Hepatocyte (in vitro differentiated cells): ENCODE measurements around the gene KIF1B. TPM values are rescaled to one million over a fixed set of nuclear protein-coding genes. Genes with fewer than 3 reads are reported as not detected.

Source experiments
- DNase-seq: peaks from one replicate; pipeline ENCODE4 v3.0.0-alpha.2; 2016; ENCODE audit warnings: low spot score
- H2AFZ ChIP-seq: fragments of 200-600 bp; sonication (generic); 2 replicates; pipeline ENCODE4 v1.6.0; 2016; ENCODE audit warnings: antibody characterized with exemption, mild to moderate bottlenecking
- H3K27ac ChIP-seq: fragments of 200-600 bp; sonication (generic); 2 replicates; pipeline ENCODE4 v1.5.1; 2016; ENCODE audit warnings: mild to moderate bottlenecking
- H3K27me3 ChIP-seq: fragments of 200-600 bp; sonication (generic); 2 replicates; pipeline ENCODE4 v1.6.1; 2016
- H3K36me3 ChIP-seq: fragments of 200-600 bp; sonication (generic); replicated peaks from 2 replicates; pipeline ENCODE4 v1.5.1; 2016; ENCODE audit warnings: low read depth; ENCODE audit not compliant: insufficient read depth
- H3K4me1 ChIP-seq: fragments of 200-600 bp; sonication (generic); 2 replicates; pipeline ENCODE4 v1.5.1; 2016; ENCODE audit warnings: mild to moderate bottlenecking, moderate library complexity; ENCODE audit not compliant: insufficient read depth
- H3K4me2 ChIP-seq: fragments of 200-600 bp; sonication (generic); 2 replicates; pipeline ENCODE4 v1.6.0; 2016
- H3K4me3 ChIP-seq: fragments of 200-600 bp; sonication (generic); 2 replicates; pipeline ENCODE4 v1.5.1; 2016; ENCODE audit warnings: mild to moderate bottlenecking
- H3K79me2 ChIP-seq: fragments of 200-600 bp; sonication (generic); 2 replicates; pipeline ENCODE4 v1.6.0; 2017; ENCODE audit warnings: mild to moderate bottlenecking
- H3K9me2 ChIP-seq: fragments of 200-600 bp; sonication (generic); replicated peaks from 2 replicates; pipeline ENCODE4 v1.6.0; 2017; ENCODE audit warnings: mild to moderate bottlenecking; ENCODE audit not compliant: insufficient read depth
- H3K9me3 ChIP-seq: fragments of 200-600 bp; sonication (generic); 2 replicates; pipeline ENCODE4 v1.5.1; 2016; ENCODE audit warnings: low read depth, mild to moderate bottlenecking
- H4K20me1 ChIP-seq: fragments of 200-600 bp; sonication (generic); 2 replicates; pipeline ENCODE4 v1.6.0; 2016; ENCODE audit warnings: mild to moderate bottlenecking; ENCODE audit not compliant: insufficient read depth, poor library complexity, severe bottlenecking
- CTCF ChIP-seq: fragments of 200-600 bp; sonication (generic); IDR thresholded peaks from 2 replicates; pipeline ENCODE4 v1.5.1; 2016; ENCODE audit warnings: antibody characterized with exemption, mild to moderate bottlenecking; ENCODE audit not compliant: poor library complexity
- EZH2 ChIP-seq: fragments of 200-600 bp; sonication (generic); IDR thresholded peaks from 2 replicates; pipeline ENCODE4 v1.6.1; 2016; ENCODE audit warnings: antibody characterized with exemption, mild to moderate bottlenecking, borderline replicate concordance
- EZH2phosphoT487 ChIP-seq: fragments of 200-600 bp; sonication (generic); IDR thresholded peaks from one replicate; pipeline ENCODE4 v1.6.1; 2018; ENCODE audit warnings: antibody characterized with exemption, mild to moderate bottlenecking, low read depth, moderate library complexity; ENCODE audit not compliant: unreplicated experiment, severe bottlenecking
- WGBS: methylation state at CpG from one replicate; pipeline ENCODE4 v1.1.6; 2016; ENCODE audit warnings: low lambda C conversion rate; ENCODE audit errors: missing lambda C conversion rate; 5-methylcytosine and 5-hydroxymethylcytosine counted together
- polyA plus RNA-seq: library from polyadenylated mRNA; unstranded; fragments of >200 nt; fragmentation: Nextera tagmentation; extraction: Ambion mirVana; gene quantifications from 2 replicates; pipeline ENCODE4 v1.2.1, GENCODE V29; 2016
- total RNA-seq: library from RNA; depleted of rRNA; stranded (reverse); fragments of >200 nt; gene quantifications from 2 replicates; pipeline ENCODE4 v1.2.3, GENCODE V29; 2014

KIF1B gene
- total and polyA plus RNA-seq, 2 experiments from 2014 or later: 14.6 to 37.0 TPM

GRCh38 chr1:10207810-10208209 is 2.6 kb upstream of the KIF1B start:
- no peak for TF ChIP-seq EZH2
- no peak for TF ChIP-seq EZH2phosphoT487
- Histone ChIP-seq H3K4me2 (no peak overlapping the region), H3K4me3 (no peak overlapping the region), H3K9me2 (no peaks in the 10 kb centered on the region), H3K36me3 (no peaks in the 10 kb centered on the region), H3K4me1 (peaks cover 9% of the 10 kb centered on the region), H4K20me1 (peaks cover 13% of the 10 kb centered on the region), H3K9me3 (no peaks in the 10 kb centered on the region), H3K79me2 (peaks cover 18% of the 10 kb centered on the region), H3K27me3 (no peaks in the 10 kb centered on the region), H2AFZ (no peak overlapping the region), H3K27ac (no peak overlapping the region)
- no peak for DNase-seq
- 95% methylated on average over 3 of the region's 3 CpGs for WGBS

GRCh38 chr1:10208537-10208936 is 1.8 kb upstream of the KIF1B start:
- peaks cover 25% of the 10 kb centered on the region for H3K79me2 ChIP-seq

GRCh38 chr1:10209590-10209904 is 823 bp upstream of the KIF1B start:
- peak overlapping the region; percentile 90 for H2AFZ ChIP-seq
- H3K27me3 ChIP-seq: no peaks in the 10 kb centered on the region
- H3K36me3 ChIP-seq: no peaks in the 10 kb centered on the region
- H3K4me3 ChIP-seq: peak overlapping the region; percentile 80
- peaks cover 31% of the 10 kb centered on the region for H4K20me1 ChIP-seq
- H3K79me2 ChIP-seq: peaks cover 35% of the 10 kb centered on the region
- H3K27ac ChIP-seq: peak overlapping the region; percentile 99
- no peaks in the 10 kb centered on the region for H3K9me3 ChIP-seq
- TF ChIP-seq EZH2phosphoT487 (no peak), CTCF (no peak), EZH2 (no peak)
- peaks cover 20% of the 10 kb centered on the region for H3K4me1 ChIP-seq
- DNase-seq: no peak
- no peaks in the 10 kb centered on the region for H3K9me2 ChIP-seq
- H3K4me2 ChIP-seq: peak overlapping the region; percentile 77
- 7% methylated on average over 8 of the region's 8 CpGs for WGBS

More at GRCh38 chr1:10208537-10208936, 1.8 kb upstream of the KIF1B start:
- no peaks in the 10 kb centered on the region for H3K9me2 ChIP-seq
- H3K27ac ChIP-seq: no peak overlapping the region
- H3K4me1 ChIP-seq: peaks cover 16% of the 10 kb centered on the region
- no peak for DNase-seq
- H3K36me3 ChIP-seq: no peaks in the 10 kb centered on the region
- no peaks in the 10 kb centered on the region for H3K27me3 ChIP-seq
- no peaks in the 10 kb centered on the region for H3K9me3 ChIP-seq
- peaks cover 20% of the 10 kb centered on the region for H4K20me1 ChIP-seq
- no peak overlapping the region for H3K4me2 ChIP-seq
- no peak overlapping the region for H2AFZ ChIP-seq
- H3K4me3 ChIP-seq: no peak overlapping the region
- TF ChIP-seq CTCF (no peak), EZH2phosphoT487 (no peak), EZH2 (no peak)
- WGBS: 96% methylated on average over 11 of the region's 11 CpGs

- peaks cover 20% of the 10 kb centered on the region for H3K4me1 ChIP-seq
- H3K27me3 ChIP-seq: no peaks in the 10 kb centered on the region
- H3K4me3 ChIP-seq: peak overlapping the region; percentile 94
- peak overlapping the region; percentile 99 for H3K27ac ChIP-seq
- H3K4me2 ChIP-seq: peak overlapping the region; percentile 92
- no peaks in the 10 kb centered on the region for H3K9me3 ChIP-seq
- DNase-seq: peak; percentile 86
- H3K36me3 ChIP-seq: no peaks in the 10 kb centered on the region
- H3K9me2 ChIP-seq: no peaks in the 10 kb centered on the region
- peaks cover 51% of the 10 kb centered on the region for H3K79me2 ChIP-seq
- WGBS: 1% methylated on average over 27 of the region's 69 CpGs
- TF ChIP-seq EZH2phosphoT487 (no peak), CTCF (no peak), EZH2 (no peak)
- peaks cover 43% of the 10 kb centered on the region for H4K20me1 ChIP-seq
- H2AFZ ChIP-seq: peak overlapping the region; percentile 71
Observed at GRCh38 chr1:10210841-10211804, 753 bp downstream of the KIF1B start.
